HCT116 (cell line): ENCODE measurements around the gene SNTB2.

ENCODE experiments used
- ATF3 ChIP-seq: IDR thresholded peaks from 2 replicates; pipeline ENCODE4 v1.6.1; 2012
- CTCF ChIP-seq, 3 experiments: fragments of 200-600 bp in 1 of 3; sonication (generic) in 1 of 3; IDR thresholded peaks in 2 of 3; conservative IDR thresholded peaks in 1 of 3; 2 replicates each; pipeline ENCODE4 v1.5.1; 2012 to 2017; ENCODE audit warnings: low read depth in 2 of 3, low read length in 2 of 3, antibody characterized with exemption in 1 of 3, borderline replicate concordance in 1 of 3, control low read depth in 1 of 3, mild to moderate bottlenecking in 1 of 3, mixed read lengths in 1 of 3, mixed run types in 1 of 3, moderate library complexity in 1 of 3; ENCODE audit not compliant: insufficient read depth in 1 of 3
- EZH2 ChIP-seq: fragments of 200-600 bp; sonication (generic); IDR thresholded peaks from 2 replicates; pipeline ENCODE4 v1.6.1; 2017; ENCODE audit warnings: antibody characterized with exemption, mixed run types

GRCh38 chr16:69330286-69331109 is 143.5 kb downstream of the SNTB2 start, which contains the start of gene PDF:
- TF ChIP-seq EZH2 (no peak), CTCF (IDR thresholded peaks at IDR 0.05 in 2 of 3, conservative IDR thresholded peaks at IDR 0.05 in 1 of 3; ENCODE audit: borderline replicate concordance in 1 of 3, insufficient read depth in 1 of 3, low read depth in 2 of 3, low read length in 2 of 3) (no peak), ATF3 (no peak)
